ENCODE measurements around the gene NEFH. TPM values are rescaled to one million over a fixed set of nuclear protein-coding genes. Genes with fewer than 3 reads are reported as not detected.
A peak's percentile ranks its signal among the peaks of the same experiment; 100 is the strongest.

The NEFH gene
- total RNA-seq, 6 experiments from 2014 or later: 0.06 to 0.40 (median 0.09) TPM; not detected in 1

- ATAC-seq: no peak
- Histone ChIP-seq H3K36me3 (no peaks in the 10 kb centered on the region), H3K27ac (no peak overlapping the region), H3K9me3 (no peaks in the 10 kb centered on the region), H3K27me3 (no peaks in the 10 kb centered on the region), H3K4me3 (no peak overlapping the region), H3K4me1 (no peaks in the 10 kb centered on the region)
- intact Hi-C loops (cut with DNase I): no loop called here
- TF ChIP-seq CTCF (IDR thresholded peaks at IDR 0.05) (no peak), POLR2A (IDR thresholded peaks at IDR 0.05) (no peak)
- no peak for DNase-seq
- WGBS (ENCODE audit: insufficient coverage, low coverage, low lambda C conversion rate, missing lambda C conversion rate): 38% methylated on average over 10 of the region's 14 CpGs
Observed at GRCh38 chr22:29443861-29444792, 35.9 kb upstream of the NEFH start.

GRCh38 chr22:29445508-29445907 is 34.5 kb upstream of the NEFH start:
- ATAC-seq (no peak), DNase-seq (no peak)
- Histone ChIP-seq H3K4me1 (no peaks in the 10 kb centered on the region), H3K27ac (no peak overlapping the region), H3K27me3 (no peaks in the 10 kb centered on the region), H3K4me3 (no peak overlapping the region), H3K9me3 (no peaks in the 10 kb centered on the region), H3K36me3 (no peaks in the 10 kb centered on the region)
- intact Hi-C loops (cut with DNase I): no loop called here
- TF ChIP-seq POLR2A (IDR thresholded peaks at IDR 0.05) (no peak), CTCF (IDR thresholded peaks at IDR 0.05) (no peak)
- 90% methylated on average over 3 of the region's 4 CpGs for WGBS (ENCODE audit: insufficient coverage, low coverage, low lambda C conversion rate, missing lambda C conversion rate)

GRCh38 chr22:29447906-29448305 is 32.1 kb upstream of the NEFH start:
- Histone ChIP-seq H3K9me3 (no peaks in the 10 kb centered on the region), H3K4me3 (no peak overlapping the region), H3K27me3 (no peaks in the 10 kb centered on the region), H3K4me1 (no peaks in the 10 kb centered on the region), H3K36me3 (no peaks in the 10 kb centered on the region), H3K27ac (no peak overlapping the region)
- intact Hi-C loops (cut with DNase I): no loop called here
- 70% methylated on average over 4 of the region's 5 CpGs for WGBS (ENCODE audit: insufficient coverage, low coverage, low lambda C conversion rate, missing lambda C conversion rate)
- no peak for TF ChIP-seq CTCF (IDR thresholded peaks at IDR 0.05)
- TF ChIP-seq POLR2A (IDR thresholded peaks at IDR 0.05): no peak
- DNase-seq (no peak), ATAC-seq (no peak)

GRCh38 chr22:29449296-29449875 is 30.6 kb upstream of the NEFH start:
- no peaks in the 10 kb centered on the region for H3K4me1 ChIP-seq
- TF ChIP-seq POLR2A (IDR thresholded peaks at IDR 0.05) (no peak), CTCF (IDR thresholded peaks at IDR 0.05) (no peak)
- no peak overlapping the region for H3K4me3 ChIP-seq
- no peaks in the 10 kb centered on the region for H3K9me3 ChIP-seq
- H3K27me3 ChIP-seq: no peaks in the 10 kb centered on the region
- H3K27ac ChIP-seq: no peak overlapping the region
- 69% methylated on average over 3 of the region's 11 CpGs for WGBS (ENCODE audit: insufficient coverage, low coverage, low lambda C conversion rate, missing lambda C conversion rate)
- no peaks in the 10 kb centered on the region for H3K36me3 ChIP-seq
- ATAC-seq: peak in 1 of 4 donors; percentile 14
- no peak for DNase-seq
- intact Hi-C loops (cut with DNase I): no loop called here

Measured in right lobe of liver (tissue), 6 donors.